OCI-LY3 (cell line): ENCODE measurements around the gene STMP1.

Experiments used
- EZH2phosphoT487 ChIP-seq: fragments of 200-600 bp; shearing (Covaris generic); IDR thresholded peaks from 2 replicates; pipeline ENCODE4 v1.6.1; 2018; ENCODE audit warnings: antibody characterized with exemption, mixed run types, low read depth
- TF ChIP-seq, protein P1 (sequence below): fragments of 200-600, 300-600 bp; sonication (generic); IDR thresholded peaks from 2 replicates; pipeline ENCODE4 v1.5.1; 2014; ENCODE audit warnings: antibody characterized with exemption, low read length, low read depth

DNA sequence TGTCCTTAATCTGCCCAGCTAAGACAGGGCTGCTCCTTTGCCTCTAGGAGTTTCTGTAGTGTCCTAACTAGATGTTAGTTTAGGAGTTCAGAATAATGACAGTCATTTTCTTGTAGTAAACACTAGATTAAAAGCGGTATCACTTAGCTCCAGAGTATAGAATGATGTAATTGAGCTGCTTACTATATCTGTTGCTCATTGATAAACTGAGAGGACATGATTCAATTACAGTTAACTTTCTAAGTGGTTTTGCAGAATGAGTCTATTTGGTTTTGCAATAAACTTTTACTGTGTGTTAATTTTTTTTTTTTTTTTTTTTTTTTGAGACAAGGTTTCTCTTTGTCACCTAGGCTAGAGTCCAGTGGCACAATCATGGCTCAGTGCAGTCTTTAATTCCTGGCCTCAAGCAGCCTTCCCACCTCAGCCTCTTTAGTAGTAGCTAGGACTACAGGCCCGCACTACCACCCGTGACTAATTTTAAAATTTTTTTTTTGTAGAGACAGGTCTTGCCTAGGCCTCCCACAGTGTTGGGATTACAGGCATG lies 1.8 kb downstream of the STMP1 start:
- TF ChIP-seq, protein P1, sequence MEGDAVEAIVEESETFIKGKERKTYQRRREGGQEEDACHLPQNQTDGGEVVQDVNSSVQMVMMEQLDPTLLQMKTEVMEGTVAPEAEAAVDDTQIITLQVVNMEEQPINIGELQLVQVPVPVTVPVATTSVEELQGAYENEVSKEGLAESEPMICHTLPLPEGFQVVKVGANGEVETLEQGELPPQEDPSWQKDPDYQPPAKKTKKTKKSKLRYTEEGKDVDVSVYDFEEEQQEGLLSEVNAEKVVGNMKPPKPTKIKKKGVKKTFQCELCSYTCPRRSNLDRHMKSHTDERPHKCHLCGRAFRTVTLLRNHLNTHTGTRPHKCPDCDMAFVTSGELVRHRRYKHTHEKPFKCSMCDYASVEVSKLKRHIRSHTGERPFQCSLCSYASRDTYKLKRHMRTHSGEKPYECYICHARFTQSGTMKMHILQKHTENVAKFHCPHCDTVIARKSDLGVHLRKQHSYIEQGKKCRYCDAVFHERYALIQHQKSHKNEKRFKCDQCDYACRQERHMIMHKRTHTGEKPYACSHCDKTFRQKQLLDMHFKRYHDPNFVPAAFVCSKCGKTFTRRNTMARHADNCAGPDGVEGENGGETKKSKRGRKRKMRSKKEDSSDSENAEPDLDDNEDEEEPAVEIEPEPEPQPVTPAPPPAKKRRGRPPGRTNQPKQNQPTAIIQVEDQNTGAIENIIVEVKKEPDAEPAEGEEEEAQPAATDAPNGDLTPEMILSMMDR: no peak
- TF ChIP-seq EZH2phosphoT487: no peak
